Stomach (tissue), 9 donors: Measurements from ENCODE around the gene TMEM164. TPM values are rescaled to one million over a fixed set of nuclear protein-coding genes. Genes with fewer than 3 reads are reported as not detected.

ENCODE experiments used
- DNase-seq, 2 donors: peaks; one replicate each; pipeline versions ENCODE4 v3.0.0 to v3.0.0-alpha.2; 2013 to 2019
- H3K27ac ChIP-seq, 5 donors: fragments of 200-600 bp in 4 of 5; sonication (generic) in 4 of 5; one replicate each; pipeline ENCODE4 v1.5.1; 2013 to 2019; ENCODE audit warnings: mild to moderate bottlenecking in 1 of 5, moderate library complexity in 1 of 5
- H3K27me3 ChIP-seq, 3 donors: fragments of 200-600 bp; sonication (generic); one replicate each; pipeline ENCODE4 v1.5.1; 2017 to 2019; ENCODE audit warnings: mixed run types in 1 of 3
- H3K36me3 ChIP-seq, 4 donors: fragments of 200-600 bp; sonication (generic); 1 replicate in 3 of 4; 2 replicates in 1 of 4; pipeline ENCODE4 v1.5.1; 2016 to 2019
- H3K4me1 ChIP-seq, 4 donors: fragments of 200-600 bp; sonication (generic); one replicate each; pipeline ENCODE4 v1.5.1; 2016 to 2019
- H3K4me3 ChIP-seq, 4 donors: fragments of 200-600 bp; sonication (generic) in 3 of 4; one replicate each; pipeline ENCODE4 v1.5.1; 2016 to 2019; ENCODE audit warnings: mild to moderate bottlenecking in 1 of 4
- H3K9me3 ChIP-seq, 4 donors: fragments of 200-600 bp; sonication (generic); one replicate each; pipeline ENCODE4 v1.5.1; 2016 to 2019
- CTCF ChIP-seq, 7 experiments: fragments of 450-650 bp in 4 of 7; fragments of 200-600 bp in 3 of 7; sonication (generic) in 3 of 7; IDR thresholded peaks; one replicate each; pipeline ENCODE4 v1.5.1; 2016 to 2019; ENCODE audit warnings: antibody characterized with exemption in 7 of 7, control low read depth in 2 of 7, mild to moderate bottlenecking in 1 of 7
- EP300 ChIP-seq: sonication (generic); formaldehyde crosslinking; IDR thresholded peaks from one replicate; pipeline ENCODE4 v1.6.1; 2017; ENCODE audit warnings: antibody characterized with exemption
- POLR2A ChIP-seq, 4 donors: fragments of 450-650 bp; IDR thresholded peaks; one replicate each; pipeline ENCODE4 v1.6.1; 2016; ENCODE audit warnings: antibody characterized with exemption in 4 of 4, control low read depth in 2 of 4, mild to moderate bottlenecking in 1 of 4, moderate library complexity in 1 of 4
- POLR2AphosphoS5 ChIP-seq, 3 donors: sonication (generic); formaldehyde crosslinking; IDR thresholded peaks; one replicate each; pipeline ENCODE4 v1.6.1; 2016; ENCODE audit warnings: antibody characterized with exemption in 3 of 3
- WGBS, 5 donors: extraction: QIAGEN DNeasy Blood & Tissue Kit in 3 of 5; methylation state at CpG; one replicate each; pipeline versions ENCODE4 v1.1.5 to v1.1.7; 2013 to 2018; 5-methylcytosine and 5-hydroxymethylcytosine counted together
- intact Hi-C: fragments of 100-400 bp; cut with DNase I; formaldehyde crosslinking; loops from one replicate; pipeline ENCODE4 v1.15.1; 2023; ENCODE audit warnings: low total_unique reads
- polyA plus RNA-seq, 3 donors: library from polyadenylated mRNA; stranded (reverse); fragments of 200-250 nt; gene quantifications; one replicate each; pipeline ENCODE4 v1.2.3, GENCODE V29; 2013
- total RNA-seq, 5 donors: library from RNA; depleted of rRNA; stranded (reverse); fragments of >200 nt; gene quantifications; one replicate each; pipeline versions ENCODE4 v1.1.0 to v1.2.3, GENCODE V29; 2014 to 2016
- donor health status: healthy with polysubstance abuse.
- donor health status: Bipolar disorder and iron deficiency.
- donor health status: healthy.

The TMEM164 gene
- total and polyA plus RNA-seq, 8 donors, result 4.9 to 29.7 (median 11.6) TPM

GRCh38 chrX:110116066-110116980 is 113.4 kb downstream of the TMEM164 start:
- intact Hi-C loops, result no loop called here
- H3K4me1 ChIP-seq, result peaks cover 0 to 9% (median 8%) of the 10 kb centered on the region in 4 donors
- peaks cover 0 to 5% (median 0%) of the 10 kb centered on the region in 3 donors for H3K27me3 ChIP-seq
- H3K9me3 ChIP-seq, result no peaks in the 10 kb centered on the region
- DNase-seq, result peak in 1 of 2 donors; percentile 6
- no peaks in the 10 kb centered on the region for H3K36me3 ChIP-seq
- no peak overlapping the region for H3K27ac ChIP-seq
- 75 to 88% (median 82%) methylated on average over 4 of the region's 4 CpGs for WGBS, 5 donors
- H3K4me3 ChIP-seq, result no peak overlapping the region
- TF ChIP-seq POLR2AphosphoS5 (IDR thresholded peaks at IDR 0.05), result no peak
- TF ChIP-seq POLR2A (IDR thresholded peaks at IDR 0.05), result no peak
- TF ChIP-seq CTCF (IDR thresholded peaks at IDR 0.05), result no peak
- TF ChIP-seq EP300, result no peak

GRCh38 chrX:110118530-110118929 is 115.6 kb downstream of the TMEM164 start:
- H3K4me3 ChIP-seq, result no peak overlapping the region
- TF ChIP-seq CTCF (IDR thresholded peaks at IDR 0.05), result no peak
- no peak for TF ChIP-seq EP300
- no peak for TF ChIP-seq POLR2A (IDR thresholded peaks at IDR 0.05)
- no peak for TF ChIP-seq POLR2AphosphoS5 (IDR thresholded peaks at IDR 0.05)
- H3K36me3 ChIP-seq, result no peaks in the 10 kb centered on the region
- no peak for DNase-seq
- WGBS, 5 donors, result 83 to 96% (median 88%) methylated on average over 4 of the region's 4 CpGs
- H3K9me3 ChIP-seq, result no peaks in the 10 kb centered on the region
- intact Hi-C loops, result no loop called here
- no peak overlapping the region for H3K27ac ChIP-seq
- peaks cover 0 to 5% (median 0%) of the 10 kb centered on the region in 3 donors for H3K27me3 ChIP-seq
- H3K4me1 ChIP-seq, result peaks cover 0 to 9% (median 8%) of the 10 kb centered on the region in 4 donors

GRCh38 chrX:110119480-110119879 is 116.6 kb downstream of the TMEM164 start:
- intact Hi-C loops, result no loop called here
- Histone ChIP-seq H3K27ac (peak overlapping the region in 3 of 5 donors; percentile 20 to 43 (median 39)), H3K4me1 (peaks cover 0 to 9% (median 8%) of the 10 kb centered on the region in 4 donors), H3K36me3 (no peaks in the 10 kb centered on the region), H3K4me3 (no peak overlapping the region), H3K27me3 (peaks cover 0 to 5% (median 0%) of the 10 kb centered on the region in 3 donors), H3K9me3 (no peaks in the 10 kb centered on the region)
- DNase-seq, result no peak
- TF ChIP-seq POLR2AphosphoS5 (IDR thresholded peaks at IDR 0.05) (no peak), CTCF (IDR thresholded peaks at IDR 0.05) (no peak), POLR2A (IDR thresholded peaks at IDR 0.05) (no peak), EP300 (no peak)
- 38 to 85% (median 62%) methylated on average over 2 of the region's 2 CpGs for WGBS, 5 donors

GRCh38 chrX:110120025-110120424 is 117.1 kb downstream of the TMEM164 start:
- DNase-seq, result peak; percentile 12 to 68

More at GRCh38 chrX:110120025-110120424, 117.1 kb downstream of the TMEM164 start:
- H3K9me3 ChIP-seq, result no peaks in the 10 kb centered on the region
- peak overlapping the region in 4 of 5 donors; percentile 7 to 43 (median 30) for H3K27ac ChIP-seq
- H3K4me3 ChIP-seq, result no peak overlapping the region
- H3K36me3 ChIP-seq, result no peaks in the 10 kb centered on the region
- intact Hi-C loops, result no loop called here
- WGBS, 5 donors, result 31 to 62% (median 38%) methylated on average over 2 of the region's 2 CpGs
- H3K27me3 ChIP-seq, result peaks cover 0 to 5% (median 0%) of the 10 kb centered on the region in 3 donors
- no peak for TF ChIP-seq POLR2AphosphoS5 (IDR thresholded peaks at IDR 0.05)
- no peak for TF ChIP-seq CTCF (IDR thresholded peaks at IDR 0.05)
- TF ChIP-seq POLR2A (IDR thresholded peaks at IDR 0.05), result no peak
- no peak for TF ChIP-seq EP300
- peaks cover 0 to 9% (median 8%) of the 10 kb centered on the region in 4 donors for H3K4me1 ChIP-seq
